Vagina (tissue), 2 donors: Measurements from ENCODE around the gene SH3GL2. TPM values are rescaled to one million over a fixed set of nuclear protein-coding genes. Genes with fewer than 3 reads are reported as not detected.

Experiments used
- DNase-seq, 2 donors: peaks; one replicate each; pipeline ENCODE4 v3.0.0-alpha.2; 2017; ENCODE audit errors: extremely low spot score in 2 of 2
- H3K27ac ChIP-seq: fragments of 200-600 bp; sonication (generic); one replicate; pipeline ENCODE4 v1.5.1; 2019
- H3K27me3 ChIP-seq: fragments of 200-600 bp; sonication (generic); one replicate; pipeline ENCODE4 v1.5.1; 2019
- H3K36me3 ChIP-seq, 2 donors: fragments of 200-600 bp; sonication (generic); one replicate each; pipeline ENCODE4 v1.5.1; 2017 to 2019
- H3K4me1 ChIP-seq: fragments of 200-600 bp; sonication (generic); one replicate; pipeline ENCODE4 v1.5.1; 2019
- H3K4me3 ChIP-seq, 2 donors: fragments of 200-600 bp; sonication (generic); 1 replicate in 1 of 2; 2 replicates in 1 of 2; pipeline ENCODE4 v1.5.1; 2016 to 2019
- H3K9me3 ChIP-seq: fragments of 200-600 bp; sonication (generic); one replicate; pipeline ENCODE4 v1.5.1; 2019
- POLR2A ChIP-seq, 2 donors: fragments of 450-650 bp; IDR thresholded peaks; one replicate each; pipeline ENCODE4 v1.6.1; 2017; ENCODE audit warnings: antibody characterized with exemption in 2 of 2, mild to moderate bottlenecking in 2 of 2, moderate library complexity in 2 of 2
- POLR2AphosphoS5 ChIP-seq, 2 donors: sonication (generic); formaldehyde crosslinking; IDR thresholded peaks; one replicate each; pipeline ENCODE4 v1.9.0; 2017; ENCODE audit warnings: antibody characterized with exemption in 2 of 2, mild to moderate bottlenecking in 2 of 2, low read depth in 1 of 2; ENCODE audit not compliant: insufficient read depth in 1 of 2
- intact Hi-C: fragments of 100-400 bp; cut with DNase I; formaldehyde crosslinking; loops from one replicate; pipeline ENCODE4 v1.15.1; 2023
- total RNA-seq: library from RNA; depleted of rRNA; stranded (reverse); fragments of >200 nt; gene quantifications from one replicate; pipeline ENCODE4 v1.2.3, GENCODE V29; 2016
- TF ChIP-seq, protein P1 (sequence below), 3 experiments: fragments of 450-650 bp in 2 of 3; fragments of 200-600 bp in 1 of 3; sonication (generic) in 1 of 3; IDR thresholded peaks; one replicate each; pipeline ENCODE4 v1.5.1; 2017 to 2019; ENCODE audit warnings: antibody characterized with exemption in 3 of 3, mild to moderate bottlenecking in 2 of 3, moderate library complexity in 2 of 3

SH3GL2 gene
- total RNA-seq, 1 donor from 2014 or later = not detected

GRCh38 chr9:17604556-17604955 is 25.7 kb downstream of the SH3GL2 start:
- Histone ChIP-seq H3K4me1 (no peaks in the 10 kb centered on the region), H3K4me3 (no peak overlapping the region), H3K27ac (no peak overlapping the region), H3K27me3 (no peaks in the 10 kb centered on the region), H3K36me3 (no peaks in the 10 kb centered on the region), H3K9me3 (no peaks in the 10 kb centered on the region)
- intact Hi-C loops = no loop called here
- no peak for DNase-seq
- TF ChIP-seq, protein P1, sequence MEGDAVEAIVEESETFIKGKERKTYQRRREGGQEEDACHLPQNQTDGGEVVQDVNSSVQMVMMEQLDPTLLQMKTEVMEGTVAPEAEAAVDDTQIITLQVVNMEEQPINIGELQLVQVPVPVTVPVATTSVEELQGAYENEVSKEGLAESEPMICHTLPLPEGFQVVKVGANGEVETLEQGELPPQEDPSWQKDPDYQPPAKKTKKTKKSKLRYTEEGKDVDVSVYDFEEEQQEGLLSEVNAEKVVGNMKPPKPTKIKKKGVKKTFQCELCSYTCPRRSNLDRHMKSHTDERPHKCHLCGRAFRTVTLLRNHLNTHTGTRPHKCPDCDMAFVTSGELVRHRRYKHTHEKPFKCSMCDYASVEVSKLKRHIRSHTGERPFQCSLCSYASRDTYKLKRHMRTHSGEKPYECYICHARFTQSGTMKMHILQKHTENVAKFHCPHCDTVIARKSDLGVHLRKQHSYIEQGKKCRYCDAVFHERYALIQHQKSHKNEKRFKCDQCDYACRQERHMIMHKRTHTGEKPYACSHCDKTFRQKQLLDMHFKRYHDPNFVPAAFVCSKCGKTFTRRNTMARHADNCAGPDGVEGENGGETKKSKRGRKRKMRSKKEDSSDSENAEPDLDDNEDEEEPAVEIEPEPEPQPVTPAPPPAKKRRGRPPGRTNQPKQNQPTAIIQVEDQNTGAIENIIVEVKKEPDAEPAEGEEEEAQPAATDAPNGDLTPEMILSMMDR (IDR thresholded peaks at IDR 0.05) = no peak
- no peak for TF ChIP-seq POLR2A (IDR thresholded peaks at IDR 0.05)
- TF ChIP-seq POLR2AphosphoS5 (IDR thresholded peaks at IDR 0.05; ENCODE audit: insufficient read depth in 1 of 2, low read depth in 1 of 2) = no peak

DNA sequence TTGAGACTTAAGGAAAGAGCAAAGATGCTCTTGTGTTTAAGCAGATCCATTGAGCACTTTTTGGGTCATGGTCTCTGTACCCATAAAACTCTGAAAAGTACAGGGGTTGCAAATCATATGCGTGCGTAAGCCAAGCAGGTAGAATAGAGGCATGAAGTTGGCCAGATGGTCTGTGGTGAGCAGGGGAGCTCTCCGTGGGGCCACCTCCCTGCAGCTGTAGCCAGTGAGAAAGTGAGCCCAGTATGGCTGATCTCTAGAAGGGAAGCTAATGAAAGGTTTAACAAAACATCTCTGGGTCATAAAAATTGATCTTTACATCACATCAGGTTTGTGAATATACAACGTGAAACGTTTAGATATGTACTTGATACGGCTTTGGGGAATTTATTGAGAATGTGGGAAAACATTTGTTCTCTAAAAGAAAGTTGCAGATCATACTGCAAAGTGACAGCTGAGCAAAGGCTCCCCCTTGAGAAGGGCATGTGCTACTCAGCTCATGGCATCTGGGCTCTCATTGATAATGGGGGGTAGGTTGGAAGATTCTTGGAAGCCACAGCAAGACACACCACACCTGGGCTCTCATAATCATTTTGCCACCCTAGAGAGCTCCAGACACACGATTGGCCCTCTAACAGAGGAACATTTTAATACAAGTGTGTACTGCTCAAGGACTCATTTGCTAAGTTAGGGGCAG is 30.6 kb downstream of the SH3GL2 start:
- no peaks in the 10 kb centered on the region for H3K36me3 ChIP-seq
- DNase-seq = no peak
- H3K4me1 ChIP-seq = no peaks in the 10 kb centered on the region
- H3K4me3 ChIP-seq = no peak overlapping the region
- no peak overlapping the region for H3K27ac ChIP-seq
- intact Hi-C loops = no loop called here
- H3K9me3 ChIP-seq = no peaks in the 10 kb centered on the region
- TF ChIP-seq, protein P1 (IDR thresholded peaks at IDR 0.05) = no peak
- TF ChIP-seq POLR2AphosphoS5 (IDR thresholded peaks at IDR 0.05; ENCODE audit: insufficient read depth in 1 of 2, low read depth in 1 of 2) (no peak), POLR2A (IDR thresholded peaks at IDR 0.05) (no peak)
- no peaks in the 10 kb centered on the region for H3K27me3 ChIP-seq

DNA sequence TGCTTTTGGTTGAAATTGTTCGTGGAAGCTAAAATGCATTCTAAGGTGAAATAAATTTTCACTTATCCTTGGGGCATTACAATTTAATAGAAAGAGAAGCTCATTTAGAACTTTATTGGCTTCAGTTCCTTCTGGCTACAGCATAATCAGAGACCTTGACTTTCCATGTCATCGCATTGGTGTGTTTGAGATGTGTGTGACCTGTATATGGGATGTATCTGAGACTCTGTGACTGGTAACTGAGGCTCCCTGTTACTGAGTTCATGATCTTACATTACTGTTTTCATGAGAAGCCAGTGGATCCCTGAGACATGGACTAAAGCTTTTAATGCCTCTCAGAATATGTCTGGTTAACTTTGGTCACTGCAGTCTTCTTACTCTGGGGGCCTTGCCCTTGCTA is 32.5 kb downstream of the SH3GL2 start:
- TF ChIP-seq POLR2AphosphoS5 (IDR thresholded peaks at IDR 0.05; ENCODE audit: insufficient read depth in 1 of 2, low read depth in 1 of 2) (no peak), POLR2A (IDR thresholded peaks at IDR 0.05) (no peak)
- TF ChIP-seq, protein P1 (IDR thresholded peaks at IDR 0.05) = no peak
- intact Hi-C loops = no loop called here
- no peaks in the 10 kb centered on the region for H3K9me3 ChIP-seq

GRCh38 chr9:17611917-17612316 is 33.1 kb downstream of the SH3GL2 start:
- Histone ChIP-seq H3K27me3 (no peaks in the 10 kb centered on the region), H3K36me3 (no peaks in the 10 kb centered on the region), H3K27ac (no peak overlapping the region), H3K4me3 (no peak overlapping the region), H3K9me3 (no peaks in the 10 kb centered on the region), H3K4me1 (no peaks in the 10 kb centered on the region)
- intact Hi-C loops = no loop called here
- no peak for DNase-seq
- TF ChIP-seq, protein P1 (IDR thresholded peaks at IDR 0.05) = no peak
- TF ChIP-seq POLR2A (IDR thresholded peaks at IDR 0.05) = no peak
- TF ChIP-seq POLR2AphosphoS5 (IDR thresholded peaks at IDR 0.05; ENCODE audit: insufficient read depth in 1 of 2, low read depth in 1 of 2) = no peak

More for the DNA sequence above, 32.5 kb downstream of the SH3GL2 start:
- H3K4me3 ChIP-seq = no peak overlapping the region
- H3K36me3 ChIP-seq = no peaks in the 10 kb centered on the region
- DNase-seq = no peak
- H3K27ac ChIP-seq = no peak overlapping the region
- no peaks in the 10 kb centered on the region for H3K4me1 ChIP-seq
- no peaks in the 10 kb centered on the region for H3K27me3 ChIP-seq

DNA sequence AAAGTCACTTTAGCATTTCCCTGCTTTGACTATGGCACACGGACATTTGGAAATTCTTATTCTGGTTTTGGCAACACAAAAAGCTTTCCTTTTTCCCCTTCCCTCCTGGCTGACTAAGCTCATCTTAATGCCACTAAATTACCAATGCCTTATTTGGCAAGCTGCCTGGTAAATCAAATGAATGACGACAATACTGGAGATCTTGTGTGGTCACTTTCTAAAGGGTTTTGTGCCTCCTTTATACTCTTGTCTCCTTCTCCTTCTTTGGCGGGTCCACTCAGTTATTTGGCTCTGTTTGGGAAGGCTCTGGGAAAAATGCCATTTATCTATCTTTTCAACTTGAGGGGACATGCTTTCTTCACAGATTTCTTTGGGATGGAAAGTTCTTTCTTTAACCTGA is 34.9 kb downstream of the SH3GL2 start:
- no peak overlapping the region for H3K4me3 ChIP-seq
- TF ChIP-seq, protein P1 (IDR thresholded peaks at IDR 0.05) = no peak
- TF ChIP-seq POLR2A (IDR thresholded peaks at IDR 0.05) (no peak), POLR2AphosphoS5 (IDR thresholded peaks at IDR 0.05; ENCODE audit: insufficient read depth in 1 of 2, low read depth in 1 of 2) (no peak)
- no peaks in the 10 kb centered on the region for H3K9me3 ChIP-seq
- no peaks in the 10 kb centered on the region for H3K4me1 ChIP-seq
- H3K36me3 ChIP-seq = no peaks in the 10 kb centered on the region
- no peak for DNase-seq
- H3K27ac ChIP-seq = no peak overlapping the region
- intact Hi-C loops = no loop called here
- H3K27me3 ChIP-seq = no peaks in the 10 kb centered on the region
